GM18498 (cell line): ENCODE results near the gene URM1.

ENCODE experiments used
- ATAC-seq: cut with Tn5 transposase; IDR thresholded peaks from one replicate; pipeline ENCODE4 v1.9.1; 2021; ENCODE audit warnings: mild to moderate bottlenecking, moderate library complexity; ENCODE audit not compliant: unreplicated experiment

The URM1 gene

DNA sequence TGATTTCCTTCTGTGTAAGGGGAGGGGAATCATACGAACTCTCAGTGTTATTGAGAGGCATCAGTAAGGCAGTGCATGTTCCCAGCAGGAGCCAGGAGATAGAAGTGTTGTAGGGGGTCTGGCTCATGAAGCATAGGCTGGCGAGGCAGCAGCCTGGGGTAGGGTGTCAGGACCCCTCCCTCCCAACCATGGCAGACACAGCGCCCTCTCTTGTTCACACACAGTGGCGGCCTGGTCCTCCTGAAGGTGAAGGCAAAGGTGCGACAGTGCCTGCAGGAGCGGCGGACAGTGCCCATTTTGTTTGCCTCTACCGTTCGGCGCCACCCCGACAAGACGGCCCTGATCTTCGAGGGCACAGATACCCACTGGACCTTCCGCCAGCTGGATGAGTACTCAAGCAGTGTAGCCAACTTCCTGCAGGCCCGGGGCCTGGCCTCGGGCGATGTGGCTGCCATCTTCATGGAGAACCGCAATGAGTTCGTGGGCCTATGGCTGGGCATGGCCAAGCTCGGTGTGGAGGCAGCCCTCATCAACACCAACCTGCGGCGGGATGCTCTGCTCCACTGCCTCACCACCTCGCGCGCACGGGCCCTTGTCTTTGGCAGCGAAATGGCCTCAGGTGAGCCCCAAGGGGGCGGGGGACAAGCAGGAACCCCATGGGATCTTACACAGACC, 26.1 kb upstream of the URM1 start:
- ATAC-seq: no peak

DNA sequence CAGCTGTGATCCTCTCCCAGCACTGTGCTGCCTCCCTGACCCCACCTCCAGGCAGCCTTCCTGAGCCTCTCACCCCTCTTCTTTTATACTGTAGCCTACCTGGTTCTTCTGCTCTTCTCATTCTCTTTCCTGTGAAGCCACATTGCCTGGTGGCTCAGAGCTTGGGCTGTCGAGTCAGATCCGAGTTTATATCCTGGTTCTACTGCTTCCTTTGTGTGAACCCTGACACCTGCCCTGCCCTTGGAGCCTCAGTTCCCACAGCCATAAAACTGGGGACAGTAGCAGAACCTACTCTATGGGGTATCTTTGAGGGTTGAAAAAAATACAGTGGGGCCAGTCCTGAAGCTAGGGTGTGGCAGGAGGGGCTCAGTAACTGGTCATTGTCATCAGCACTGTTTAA, 22.0 kb upstream of the URM1 start:
- no peak for ATAC-seq

DNA sequence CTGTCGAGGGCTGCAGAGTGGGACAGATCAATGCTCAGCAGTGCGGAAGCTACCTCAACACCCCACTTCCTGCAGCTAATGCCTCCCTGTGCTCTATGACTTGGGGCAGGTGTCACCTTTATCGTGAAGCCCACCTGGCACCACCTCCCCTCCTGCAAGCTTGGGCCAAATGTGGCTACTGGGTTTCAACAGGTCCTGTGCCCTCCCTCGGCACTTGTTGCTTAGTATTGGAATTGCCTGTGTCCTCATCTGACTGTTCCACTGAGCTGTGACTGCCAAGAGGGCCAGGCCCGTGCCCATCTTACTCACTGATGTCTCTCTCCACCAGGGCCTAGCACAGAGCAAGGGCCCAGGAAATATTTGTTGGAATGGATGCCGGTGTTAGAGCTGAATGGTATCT, 21.4 kb upstream of the URM1 start:
- ATAC-seq: no peak

- no peak for ATAC-seq
Observed at GRCh38 chr9:128355451-128355850, 15.7 kb upstream of the URM1 start.

DNA sequence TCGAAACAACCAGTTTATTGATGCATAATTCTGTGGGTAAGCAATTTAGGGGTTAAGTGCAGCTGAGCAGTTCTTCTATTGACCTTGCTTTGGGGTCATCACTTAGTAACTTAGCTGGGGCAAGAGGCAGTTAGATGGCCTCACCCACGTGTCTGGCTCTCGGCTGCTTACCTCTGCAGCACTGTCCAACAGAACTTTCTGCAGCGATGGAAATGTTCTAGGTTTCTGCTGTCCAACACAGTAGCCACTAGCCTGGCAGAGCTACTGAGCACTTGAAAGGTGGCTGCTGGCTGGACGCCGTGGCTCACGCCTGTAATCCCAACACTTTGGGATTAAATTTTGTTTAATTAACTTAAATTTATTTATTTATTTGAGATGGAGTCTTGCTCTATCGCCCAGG, 13.1 kb upstream of the URM1 start:
- ATAC-seq: no peak

DNA sequence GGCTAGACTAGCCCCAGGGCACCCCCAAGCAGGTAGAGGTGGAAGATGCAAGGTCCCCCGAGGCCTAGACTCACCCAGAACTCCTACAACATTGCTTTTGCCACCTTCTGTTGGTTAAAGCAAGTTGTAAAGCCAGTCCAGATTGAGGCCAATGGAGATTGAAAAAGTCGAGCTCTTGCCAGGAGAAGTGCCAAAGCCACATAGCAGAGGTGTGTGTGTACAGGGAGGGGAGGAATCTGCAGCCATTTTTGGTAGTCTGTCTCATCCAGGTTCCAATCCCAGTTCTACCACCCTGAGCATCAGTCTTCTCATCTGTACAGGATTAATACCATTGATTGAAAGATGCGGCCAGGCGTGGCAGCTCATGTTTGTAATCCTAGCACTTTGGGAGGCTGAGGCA, 12.3 kb upstream of the URM1 start:
- no peak for ATAC-seq

DNA sequence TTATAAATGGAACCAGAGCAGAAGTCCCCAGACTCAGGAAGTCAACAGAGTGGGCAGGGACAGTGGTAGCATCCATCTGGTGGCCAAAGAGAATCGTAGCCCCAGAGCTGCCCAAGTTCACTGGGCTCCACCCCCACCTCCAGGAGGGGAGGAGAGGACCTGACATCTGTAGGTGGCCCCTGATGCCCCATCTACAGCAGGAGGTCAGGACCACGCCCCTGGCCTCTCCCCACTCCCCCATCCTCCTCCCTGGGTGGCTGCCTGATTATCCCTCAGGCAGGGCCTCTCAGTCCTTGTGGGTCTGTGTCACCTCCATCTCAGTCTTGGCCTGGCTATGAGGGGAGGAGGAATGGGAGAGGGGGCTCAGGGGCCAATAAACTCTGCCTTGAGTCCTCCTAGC, 10.3 kb upstream of the URM1 start:
- ATAC-seq: no peak

- ATAC-seq: no peak
Observed at GRCh38 chr9:128361296-128361985, 9.7 kb upstream of the URM1 start.

GRCh38 chr9:128361986-128362646, 9.1 kb upstream of the URM1 start:
- ATAC-seq: peak; percentile 63

GRCh38 chr9:128362774-128363173, 8.4 kb upstream of the URM1 start:
- ATAC-seq: no peak

DNA sequence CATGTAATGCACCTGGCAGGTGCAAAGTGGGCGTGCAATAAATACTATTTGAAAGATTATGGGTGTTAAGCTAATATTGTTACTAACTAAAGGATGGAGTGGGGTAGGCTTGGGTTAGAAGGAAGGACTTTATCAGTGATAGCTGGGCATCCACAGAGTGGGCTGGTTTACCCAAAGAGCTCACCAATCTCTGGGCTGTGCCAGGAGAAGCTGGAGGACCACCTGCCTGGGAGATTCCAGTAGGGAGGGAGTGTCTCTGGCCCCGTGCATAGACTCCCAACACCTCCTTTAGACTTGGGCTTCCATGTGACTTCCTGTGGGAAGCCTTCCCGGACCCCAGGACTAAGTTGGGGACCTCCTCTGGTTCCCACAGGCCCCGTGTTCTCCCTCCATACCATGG, 5.6 kb upstream of the URM1 start:
- ATAC-seq: no peak

DNA sequence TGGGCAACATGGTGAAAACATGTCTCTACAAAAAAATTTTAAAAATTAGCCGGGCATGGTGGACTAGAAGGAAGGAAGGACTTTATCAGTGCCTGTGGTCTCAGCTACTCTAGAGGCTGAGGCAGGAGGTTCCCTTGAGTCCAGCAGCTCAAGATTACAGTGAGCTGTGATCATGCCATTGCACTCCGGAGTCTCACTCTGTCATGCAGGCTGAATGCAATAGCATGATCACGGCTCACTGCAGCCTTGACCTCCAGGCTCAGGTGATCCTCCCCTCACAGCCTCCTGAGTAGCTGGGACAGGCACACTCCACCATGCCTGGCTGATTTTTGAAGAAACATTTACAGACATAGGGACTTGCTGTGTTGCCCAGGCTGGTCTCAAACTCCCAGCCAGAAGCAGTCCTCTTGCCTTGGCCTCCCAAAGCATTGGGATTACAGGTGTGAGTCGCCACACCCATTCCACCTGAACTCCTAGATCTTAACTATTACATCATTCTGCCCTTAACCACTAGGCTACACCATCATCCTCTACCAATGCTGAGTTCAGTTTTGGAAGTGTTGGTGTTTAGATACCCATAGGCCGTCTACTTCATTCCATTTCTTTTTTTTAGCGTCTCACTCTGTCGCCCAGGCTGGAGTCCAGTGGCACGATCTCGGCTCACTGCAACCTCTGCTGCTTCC, 2.0 kb upstream of the URM1 start:
- ATAC-seq: no peak

- no peak for ATAC-seq
Observed at GRCh38 chr9:128370367-128370751, 815 bp upstream of the URM1 start.

DNA sequence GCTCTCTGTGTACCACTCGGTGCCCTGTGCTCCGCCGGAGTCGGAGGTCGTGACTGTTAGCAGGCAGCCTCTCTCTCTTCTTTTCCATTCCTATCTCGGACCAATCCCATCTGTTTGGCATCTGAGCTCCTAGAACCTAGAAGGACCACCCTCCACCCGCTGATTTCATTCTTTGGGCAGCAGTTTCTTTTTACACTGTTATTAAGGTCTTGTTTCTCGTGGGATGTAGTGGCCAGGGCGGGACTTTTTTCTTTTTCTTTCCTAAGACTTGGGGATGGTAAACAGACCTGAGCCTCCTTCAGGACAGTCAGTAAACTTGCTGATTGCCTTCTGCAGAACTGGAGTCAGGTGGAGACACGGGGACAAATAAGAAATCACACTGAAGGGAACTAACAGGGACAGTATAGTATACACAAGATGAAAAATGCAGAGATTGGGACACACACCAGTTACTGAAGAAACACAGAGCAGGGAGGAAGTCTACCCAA, 500 bp downstream of the URM1 start:
- ATAC-seq: no peak

DNA sequence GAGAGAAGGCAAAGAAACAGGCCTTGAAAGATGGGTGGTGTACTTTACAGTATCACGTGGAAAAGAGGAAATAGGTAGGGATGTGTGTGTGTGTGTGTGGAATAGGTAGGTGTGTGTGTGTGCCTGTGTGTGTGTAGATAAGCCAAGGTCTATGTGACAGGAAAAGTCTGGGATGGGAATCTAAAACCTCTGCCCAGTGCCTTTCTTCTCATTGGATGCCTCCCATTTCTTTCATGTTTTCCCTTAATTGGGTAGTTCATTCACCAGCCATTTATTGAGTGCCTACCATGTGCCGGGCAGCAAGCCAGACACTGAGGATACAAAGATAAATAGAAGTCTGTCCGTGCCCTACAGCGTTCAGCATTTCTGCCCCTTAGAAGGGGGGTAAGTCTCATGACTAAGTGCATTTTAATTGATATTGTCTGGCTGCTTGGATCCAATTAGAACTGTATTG, 1.0 kb downstream of the URM1 start:
- no peak for ATAC-seq

- no peak for ATAC-seq
Observed at GRCh38 chr9:128372784-128373183, 1.6 kb downstream of the URM1 start.

DNA sequence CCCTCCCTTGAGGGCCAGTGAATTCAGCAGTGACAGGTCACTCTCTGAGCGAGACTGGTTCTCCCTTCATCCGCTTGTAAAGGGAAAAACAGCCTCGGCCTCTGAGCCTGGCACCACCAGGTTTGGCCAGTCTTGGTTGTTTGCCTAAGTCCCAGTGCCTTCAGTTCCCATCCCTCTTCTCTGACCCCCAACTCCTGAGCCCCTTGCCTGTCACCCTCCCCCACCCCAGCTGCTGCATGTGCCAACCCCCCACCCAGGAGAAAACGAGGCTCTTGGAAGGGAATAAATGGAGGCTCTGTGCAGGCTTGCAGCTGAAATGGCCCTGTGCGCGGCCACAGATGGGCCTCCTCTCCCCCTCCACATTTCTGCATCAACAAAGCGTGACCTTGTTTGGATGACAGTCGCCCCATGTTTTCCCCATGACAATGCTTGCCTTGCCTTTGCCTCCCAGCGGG, 3.1 kb downstream of the URM1 start:
- ATAC-seq: no peak

GRCh38 chr9:128375865-128376264, 4.7 kb downstream of the URM1 start:
- ATAC-seq: no peak

DNA sequence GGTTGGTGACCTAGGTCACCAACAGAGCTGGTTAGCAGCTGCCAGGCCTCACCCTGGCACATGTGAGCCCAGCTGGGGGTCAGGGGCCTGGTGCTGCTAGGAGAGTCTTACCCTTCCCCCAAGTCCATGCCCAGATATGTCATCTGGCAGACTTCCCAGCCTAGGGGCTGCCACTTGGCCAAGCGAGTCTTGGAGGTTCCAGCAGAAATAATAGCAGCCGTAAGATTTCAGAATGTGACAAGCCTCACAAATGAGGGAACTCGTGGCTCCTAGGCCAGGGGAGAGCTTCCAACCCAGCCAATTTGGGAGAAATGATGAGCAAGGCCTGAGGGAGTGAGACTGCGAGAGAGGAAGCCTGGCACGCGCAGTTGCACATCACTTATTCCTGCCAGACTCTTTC, 11.1 kb downstream of the URM1 start:
- ATAC-seq: no peak

DNA sequence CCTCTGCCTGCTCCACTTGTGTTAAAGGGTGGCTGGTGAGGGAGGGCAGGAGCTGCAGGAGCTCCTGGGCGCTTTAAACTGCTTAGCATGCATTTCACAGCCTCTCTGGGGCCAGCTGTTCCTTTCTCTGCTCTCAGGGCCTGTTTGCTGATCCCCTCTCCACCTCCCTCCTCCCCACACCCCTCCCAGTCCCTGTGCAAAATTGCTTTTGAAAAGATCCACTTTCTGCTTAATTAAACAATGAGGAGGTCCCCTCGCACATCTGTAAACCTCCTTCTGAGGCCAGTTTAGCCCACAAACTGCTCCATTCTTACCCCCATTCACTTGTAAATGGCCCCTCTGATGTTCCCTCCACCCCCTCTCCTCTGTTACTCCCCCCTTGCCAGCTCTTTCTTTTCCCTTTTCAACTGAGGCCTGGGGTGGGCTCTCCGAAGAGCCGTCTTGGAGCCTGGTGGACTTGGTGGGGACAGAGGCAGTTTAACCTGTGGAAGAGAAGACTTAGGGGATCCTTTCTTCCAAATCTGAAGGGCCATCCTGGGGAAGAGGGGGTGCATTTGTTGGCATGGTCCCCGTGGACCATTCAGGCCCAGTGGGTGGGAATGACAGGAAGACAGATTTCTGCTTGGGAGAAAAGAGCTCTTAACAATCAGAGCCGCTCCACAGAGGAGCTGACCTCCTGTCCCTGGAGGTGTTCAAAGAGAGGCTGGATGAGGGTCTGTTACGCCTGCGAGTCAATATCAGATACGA, 12.0 kb downstream of the URM1 start:
- ATAC-seq: no peak

DNA sequence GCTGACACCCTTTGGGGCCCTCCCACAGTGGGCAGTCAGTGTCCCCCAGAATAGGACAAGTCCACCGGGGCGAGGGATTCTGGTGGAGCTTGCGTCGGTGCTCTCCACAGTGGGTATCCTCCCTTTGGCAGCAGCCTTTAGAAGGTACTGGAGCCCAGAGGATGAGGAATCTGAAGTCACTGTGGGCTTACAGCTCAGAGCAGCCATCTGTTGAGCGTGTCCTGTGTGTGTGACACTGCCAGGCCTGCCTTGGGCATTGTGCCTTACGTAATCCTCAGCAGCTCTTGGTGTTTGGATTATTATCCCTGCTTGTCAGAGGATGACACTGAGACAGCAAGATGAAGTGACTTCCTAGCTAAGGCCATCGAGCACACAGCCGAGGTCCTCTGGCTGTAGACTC, 12.6 kb downstream of the URM1 start:
- ATAC-seq: no peak
